GM18507 (cell line): ENCODE data around the gene APBB2.

Experiments used
- DNase-seq: peaks from one replicate; pipeline ENCODE4 v3.0.0; 2011; ENCODE audit warnings: low read depth; ENCODE audit not compliant: insufficient read length; ENCODE audit errors: extremely low spot score
- FAIRE-seq: peaks from 2 replicates; lab custom pipeline; 2011; peaks lifted over from hg19 to GRCh38; lab: Jason Lieb, UNC

APBB2 gene

GRCh38 chr4:40858962-40859361 lies 355.4 kb downstream of the APBB2 start:
- DNase-seq (no peak), FAIRE-seq (no peak)

DNA sequence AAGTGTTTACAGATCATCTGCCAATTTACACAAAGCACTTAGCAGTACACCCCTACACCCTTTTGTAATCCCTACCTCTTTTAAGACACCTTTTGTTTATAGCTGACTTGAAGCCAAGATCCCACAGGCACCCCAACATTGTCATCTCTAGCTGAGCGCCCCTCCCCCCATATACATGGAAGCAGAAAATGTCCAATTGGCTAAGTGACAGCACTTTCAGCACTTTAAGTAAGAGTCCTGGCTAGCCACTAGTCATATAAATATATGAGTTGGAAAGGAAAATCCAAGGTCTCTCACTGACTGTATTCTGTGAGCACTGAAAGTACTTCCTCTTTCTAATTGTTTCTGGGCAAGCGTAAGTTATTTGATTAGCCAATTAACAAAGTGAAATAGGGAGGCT lies 356.4 kb downstream of the APBB2 start:
- no peak for DNase-seq
- no peak for FAIRE-seq

GRCh38 chr4:40856840-40857362 lies 357.4 kb downstream of the APBB2 start:
- peak; percentile 64 for FAIRE-seq
- peak; percentile 71 for DNase-seq

DNA sequence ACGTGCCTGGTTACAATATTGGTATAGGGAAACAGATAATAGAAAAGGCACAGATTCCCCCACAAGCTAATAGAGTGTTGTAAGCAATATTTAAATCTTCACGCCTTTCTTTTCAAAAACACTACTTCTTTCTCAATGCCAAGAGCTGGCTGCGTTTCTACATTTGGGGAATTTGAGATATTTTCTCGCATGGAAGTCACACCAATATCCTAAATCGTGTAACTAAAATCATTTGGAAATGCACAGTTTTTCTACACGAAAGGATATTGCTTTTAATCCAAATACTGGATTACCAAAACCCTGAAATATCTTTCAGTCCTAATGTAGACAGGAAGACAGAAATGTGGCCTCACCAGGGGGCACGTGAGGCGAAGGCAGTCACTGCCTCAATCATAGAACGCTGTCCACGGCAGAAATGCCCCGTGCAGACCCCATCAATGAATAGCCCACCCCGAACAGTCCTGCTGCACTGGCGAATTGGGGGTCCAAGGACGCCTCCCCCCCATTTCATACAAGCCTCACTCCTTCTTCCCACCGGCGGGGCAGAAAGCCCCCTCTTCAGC lies 358.0 kb downstream of the APBB2 start:
- no peak for FAIRE-seq
- DNase-seq, result no peak

- DNase-seq (no peak), FAIRE-seq (no peak)
These were observed 363.8 kb downstream of the APBB2 start for GRCh38 chr4:40850496-40850895.

DNA sequence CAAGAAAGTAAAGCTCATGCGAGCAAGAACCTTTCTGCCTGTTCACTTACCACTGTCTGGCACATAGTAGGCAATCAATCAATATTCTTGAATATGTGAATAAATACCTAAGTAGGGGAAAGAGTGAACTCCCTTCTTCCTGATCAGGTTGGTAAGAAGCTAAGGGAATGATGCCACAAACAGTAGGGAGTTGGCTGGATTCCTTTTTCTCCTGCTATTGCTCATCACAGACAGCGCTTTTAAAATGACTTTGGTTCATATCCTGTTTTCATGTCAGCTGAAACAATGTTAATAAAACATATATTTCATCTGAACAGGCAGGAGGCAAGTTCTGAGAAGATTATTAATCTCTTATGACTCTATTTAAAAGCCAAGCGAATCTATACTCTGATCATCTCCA lies 365.4 kb downstream of the APBB2 start:
- FAIRE-seq, result no peak
- DNase-seq, result no peak

DNA sequence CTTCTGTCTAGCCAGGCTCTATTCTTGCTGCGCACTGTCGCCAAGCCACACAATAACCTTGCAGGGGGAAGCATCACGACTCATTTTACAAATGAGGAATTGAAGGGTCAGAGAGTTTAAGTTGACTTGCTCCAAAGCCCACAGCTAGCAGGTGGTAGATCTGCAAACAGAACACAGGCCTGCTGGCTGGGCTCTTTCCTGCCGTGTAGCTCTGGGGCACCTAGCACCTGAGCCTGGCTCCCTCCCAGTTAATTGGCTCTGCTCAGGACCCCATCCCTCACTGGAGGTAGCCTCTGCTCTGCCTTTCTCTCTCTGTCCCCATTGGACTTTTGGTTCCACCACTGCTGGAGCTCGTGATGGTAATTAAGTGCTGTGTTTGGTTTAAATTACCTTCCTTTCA lies 366.1 kb downstream of the APBB2 start:
- FAIRE-seq (no peak), DNase-seq (no peak)

DNA sequence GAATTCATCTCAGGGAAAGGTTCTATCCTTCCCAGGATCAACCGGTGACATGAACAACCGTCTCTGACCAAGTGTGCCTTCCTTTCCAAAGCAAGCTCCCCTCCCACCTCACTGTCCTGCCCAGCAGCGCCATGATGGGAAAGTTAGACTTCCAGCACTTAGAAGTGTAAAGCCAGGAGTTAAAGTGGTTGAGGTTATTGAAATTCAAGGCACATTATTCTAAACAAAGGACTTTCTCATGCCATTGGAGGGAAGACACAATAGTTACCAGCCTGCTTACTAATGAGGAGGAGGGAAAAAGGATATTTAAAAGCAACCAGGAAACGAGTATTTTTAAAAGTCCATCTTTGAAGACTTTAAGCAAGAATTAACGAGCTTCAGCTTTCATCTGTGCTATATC lies 367.8 kb downstream of the APBB2 start:
- no peak for FAIRE-seq

GRCh38 chr4:40845154-40845835 lies 369.0 kb downstream of the APBB2 start:
- DNase-seq (no peak), FAIRE-seq (no peak)

More for the DNA sequence above, 367.8 kb downstream of the APBB2 start:
- no peak for DNase-seq

DNA sequence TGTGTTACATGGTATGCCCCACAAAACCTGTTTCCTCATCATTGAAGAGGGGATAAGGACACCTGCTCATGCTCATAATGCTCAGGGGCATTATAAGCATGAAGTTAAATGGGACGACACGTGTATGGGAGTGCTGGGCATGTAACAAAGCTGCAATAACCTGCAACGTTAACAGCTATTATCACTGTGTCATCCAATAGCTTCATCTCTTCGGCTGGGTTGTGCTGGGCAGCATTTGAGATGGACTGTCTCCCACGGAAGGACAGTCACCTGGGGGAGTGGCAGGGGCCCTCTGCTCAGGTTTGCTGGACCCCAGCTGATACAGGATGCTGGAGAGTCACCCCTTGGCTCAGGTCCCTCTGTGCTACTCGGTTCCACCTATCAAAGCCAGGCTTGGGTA lies 370.1 kb downstream of the APBB2 start:
- DNase-seq, result no peak
- no peak for FAIRE-seq

- DNase-seq, result no peak
These were observed 370.6 kb downstream of the APBB2 start for GRCh38 chr4:40843696-40844095.

GRCh38 chr4:40842725-40843423 lies 371.5 kb downstream of the APBB2 start:
- no peak for DNase-seq

More at GRCh38 chr4:40843696-40844095, 370.6 kb downstream of the APBB2 start:
- FAIRE-seq, result peak; percentile 76

DNA sequence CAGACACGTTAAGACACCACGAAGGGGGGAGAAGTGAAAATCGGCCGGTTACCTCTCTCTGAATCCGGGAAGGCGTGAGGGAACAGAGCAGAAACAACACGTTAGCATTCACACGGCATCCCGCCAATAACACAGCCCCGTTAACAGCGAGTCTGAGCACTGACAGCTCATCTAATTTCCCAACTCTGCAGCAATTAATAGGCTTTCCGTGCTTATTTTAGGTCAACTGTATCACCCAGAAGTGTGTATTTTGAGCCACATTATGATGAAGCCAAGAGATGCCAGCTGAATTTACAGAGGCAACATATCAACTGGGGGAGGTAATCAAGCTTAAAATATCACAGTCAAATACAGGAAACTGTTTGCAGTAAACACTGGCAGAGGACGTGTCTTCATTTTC lies 372.0 kb downstream of the APBB2 start:
- no peak for DNase-seq
- FAIRE-seq, result no peak

More at GRCh38 chr4:40842725-40843423, 371.5 kb downstream of the APBB2 start:
- no peak for FAIRE-seq

GRCh38 chr4:40840985-40841571 lies 373.3 kb downstream of the APBB2 start:
- no peak for DNase-seq
- FAIRE-seq, result peak; percentile 94

GRCh38 chr4:40840255-40840984 lies 373.9 kb downstream of the APBB2 start:
- FAIRE-seq (no peak), DNase-seq (no peak)

DNA sequence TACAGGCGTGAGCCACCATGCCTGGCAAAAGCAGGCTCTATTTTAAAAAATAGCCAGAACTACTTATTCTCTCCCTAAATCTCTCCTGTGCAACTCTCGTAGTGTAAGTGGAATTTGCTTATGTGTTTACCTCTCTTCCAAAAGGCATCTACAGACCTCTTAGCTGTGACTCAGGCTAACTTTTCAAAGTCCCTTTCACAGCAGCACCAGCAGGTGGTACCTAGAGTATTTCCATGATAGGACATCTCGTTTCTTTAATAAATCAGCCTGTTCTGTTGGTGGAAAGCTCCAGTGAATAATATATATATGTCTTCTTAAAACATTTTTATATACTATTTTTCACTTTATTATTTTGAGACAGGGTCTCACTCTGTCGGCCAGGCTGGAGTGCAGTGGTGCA lies 375.6 kb downstream of the APBB2 start:
- no peak for DNase-seq
- no peak for FAIRE-seq

DNA sequence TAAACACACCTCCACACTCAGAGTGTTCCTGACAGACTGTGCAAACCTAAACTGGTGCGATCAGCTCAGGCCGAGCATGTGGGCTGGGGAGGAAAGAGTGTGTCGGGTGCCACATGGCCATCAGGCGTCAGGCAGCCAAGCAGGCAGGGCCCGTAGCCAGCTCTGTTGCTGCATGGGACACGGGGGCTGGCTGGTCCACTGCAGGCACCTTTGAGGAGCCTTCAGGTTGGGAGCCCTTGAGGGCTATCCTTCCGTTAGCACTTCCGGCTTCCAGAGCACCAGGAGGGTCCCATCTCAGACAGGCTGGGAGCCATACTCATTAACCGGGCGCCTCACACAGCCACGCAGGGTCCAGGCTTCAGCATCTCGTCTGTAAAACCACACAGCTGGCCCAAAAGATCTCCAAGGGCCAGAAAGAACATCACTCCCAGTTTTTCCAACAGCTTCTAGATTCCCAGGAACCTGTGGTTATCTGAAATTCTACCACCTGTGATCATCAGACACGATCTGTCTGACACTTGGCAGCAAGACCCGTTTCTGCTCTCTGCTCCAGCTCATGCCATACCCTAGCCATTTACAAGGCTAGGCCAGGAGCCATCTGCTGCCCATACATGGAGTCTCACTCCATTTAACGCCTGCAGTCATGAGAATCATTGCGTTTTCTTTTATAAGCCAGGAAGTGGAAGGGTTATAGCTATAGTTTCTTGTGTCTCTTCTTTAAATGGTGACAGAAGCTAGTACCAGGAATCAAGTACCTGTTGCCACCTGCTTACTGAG lies 377.1 kb downstream of the APBB2 start:
- no peak for DNase-seq
- no peak for FAIRE-seq

GRCh38 chr4:40833212-40833611 lies 381.1 kb downstream of the APBB2 start:
- FAIRE-seq (no peak), DNase-seq (no peak)

- FAIRE-seq (no peak), DNase-seq (no peak)
These were observed 382.2 kb downstream of the APBB2 start for GRCh38 chr4:40832175-40832574.
